GM18502 (cell line): ENCODE measurements around the gene PLPP1.

Experiments
- ATAC-seq: cut with Tn5 transposase; IDR thresholded peaks from one replicate; pipeline ENCODE4 v1.9.1; 2021; ENCODE audit warnings: mild to moderate bottlenecking; ENCODE audit not compliant: unreplicated experiment, poor library complexity

The PLPP1 gene

GRCh38 chr5:55454282-55454681, 80.5 kb downstream of the PLPP1 start:
- no peak for ATAC-seq

GRCh38 chr5:55453211-55453610, 81.6 kb downstream of the PLPP1 start:
- no peak for ATAC-seq

GRCh38 chr5:55451976-55452375, 82.8 kb downstream of the PLPP1 start:
- no peak for ATAC-seq

GRCh38 chr5:55450050-55450765, 84.6 kb downstream of the PLPP1 start:
- ATAC-seq, result no peak

- no peak for ATAC-seq
These were observed 88.0 kb downstream of the PLPP1 start for GRCh38 chr5:55446640-55447351.

GRCh38 chr5:55445791-55446190, 89.0 kb downstream of the PLPP1 start:
- ATAC-seq, result no peak

- no peak for ATAC-seq
These were observed 92.8 kb downstream of the PLPP1 start for GRCh38 chr5:55441954-55442353.

GRCh38 chr5:55441107-55441771, 93.5 kb downstream of the PLPP1 start:
- no peak for ATAC-seq

GRCh38 chr5:55440188-55440646, 94.5 kb downstream of the PLPP1 start:
- no peak for ATAC-seq

- ATAC-seq, result no peak
These were observed 95.8 kb downstream of the PLPP1 start for GRCh38 chr5:55438998-55439397.

- no peak for ATAC-seq
These were observed 96.9 kb downstream of the PLPP1 start for GRCh38 chr5:55437859-55438206.

GRCh38 chr5:55437452-55437851, 97.3 kb downstream of the PLPP1 start:
- ATAC-seq, result no peak

GRCh38 chr5:55432549-55432948, 102.2 kb downstream of the PLPP1 start:
- no peak for ATAC-seq

- ATAC-seq, result no peak
These were observed 105.0 kb downstream of the PLPP1 start for GRCh38 chr5:55429613-55430253.

- no peak for ATAC-seq
These were observed 105.5 kb downstream of the PLPP1 start for GRCh38 chr5:55429221-55429612.

GRCh38 chr5:55427157-55427556, 107.6 kb downstream of the PLPP1 start:
- no peak for ATAC-seq

- no peak for ATAC-seq
These were observed 108.3 kb downstream of the PLPP1 start for GRCh38 chr5:55426455-55426854.

- no peak for ATAC-seq
These were observed 113.7 kb downstream of the PLPP1 start for GRCh38 chr5:55421074-55421529.

- ATAC-seq, result no peak
These were observed 115.5 kb downstream of the PLPP1 start for GRCh38 chr5:55418994-55419968.

- no peak for ATAC-seq
These were observed 118.5 kb downstream of the PLPP1 start for GRCh38 chr5:55416306-55416705.
